Endothelial cell of umbilical vein (primary cell): ENCODE data around the gene HOXA1. TPM values are rescaled to one million over a fixed set of nuclear protein-coding genes. Genes with fewer than 3 reads are reported as not detected.

Source experiments
- BruUV-seq: library from RNA; stranded (reverse); fragments of 400-500 nt; replicated peaks from 2 replicates; lab custom pipeline; 2021; lab: Mats Ljungman, UMichigan
- CTCF ChIA-PET: fragments of 300-600, 350-600 bp; sonication (Branson Sonifier 250); formaldehyde crosslinking; loops from one replicate; lab custom pipeline; 2021; ENCODE audit warnings: antibody characterized with exemption, inconsistent platforms; lab: Charles Lee
- POLR2A ChIA-PET: fragments of 300-600, 350-600 bp; sonication (Branson Sonifier 250); formaldehyde crosslinking; loops from one replicate; lab custom pipeline; 2021; ENCODE audit warnings: antibody characterized with exemption, inconsistent platforms; lab: Charles Lee
- DNase-seq: peaks from one replicate; pipeline ENCODE4 v3.0.0-alpha.2; 2011; ENCODE audit warnings: low read depth, low spot score
- FAIRE-seq: peaks from 2 replicates; lab custom pipeline; 2011; peaks lifted over from hg19 to GRCh38; lab: Jason Lieb, UNC
- H2AFZ ChIP-seq: 2 replicates; pipeline ENCODE4 v1.6.0; 2012; ENCODE audit warnings: low read depth, low read length, control low read depth, inconsistent platforms
- H3K27ac ChIP-seq: 2 replicates; pipeline ENCODE4 v1.5.1; 2011; ENCODE audit warnings: low read depth, mild to moderate bottlenecking, control low read depth, low read length, moderate library complexity; ENCODE audit not compliant: insufficient read depth
- H3K27me3 ChIP-seq, 2 experiments: 2 replicates each; pipeline versions ENCODE4 v1.6.0 to v1.6.1; 2011; ENCODE audit warnings: low read length in 2 of 2, mixed read lengths in 1 of 2; ENCODE audit not compliant: control insufficient read depth in 2 of 2, insufficient read depth in 2 of 2
- H3K36me3 ChIP-seq, 2 experiments: 2 replicates in 1 of 2; 3 replicates in 1 of 2; pipeline ENCODE4 v1.5.1; 2011; ENCODE audit warnings: low read length in 2 of 2, mild to moderate bottlenecking in 1 of 2, moderate library complexity in 1 of 2; ENCODE audit not compliant: control insufficient read depth in 2 of 2, insufficient read depth in 2 of 2; ENCODE audit errors: extremely low read depth in 1 of 2
- H3K4me1 ChIP-seq: 3 replicates; pipeline ENCODE4 v1.5.1; 2011; ENCODE audit warnings: mild to moderate bottlenecking, low read length; ENCODE audit not compliant: control insufficient read depth, insufficient read depth; ENCODE audit errors: extremely low read depth
- H3K4me2 ChIP-seq: 2 replicates; pipeline ENCODE4 v1.6.1; 2011; ENCODE audit warnings: low read length, control low read depth, mixed read lengths; ENCODE audit not compliant: insufficient read depth
- H3K4me3 ChIP-seq, 3 experiments: fragments of 200-600 bp in 1 of 3; sonication (generic), shearing (Covaris generic) in 1 of 3; replicated peaks in 1 of 3; 2 replicates each; pipeline ENCODE4 v1.5.1; 2011 to 2016; ENCODE audit warnings: control low read depth in 3 of 3, low read length in 3 of 3, mild to moderate bottlenecking in 2 of 3, inconsistent platforms in 1 of 3, low read depth in 1 of 3, moderate library complexity in 1 of 3; ENCODE audit not compliant: insufficient read depth in 1 of 3
- H3K79me2 ChIP-seq: 2 replicates; pipeline ENCODE4 v1.6.0; 2012; ENCODE audit warnings: low read length, inconsistent platforms; ENCODE audit not compliant: control insufficient read depth, insufficient read depth
- H3K9ac ChIP-seq: replicated peaks from 2 replicates; pipeline ENCODE3; 2011; ENCODE audit warnings: low read length, control low read depth; ENCODE audit not compliant: insufficient read depth; ENCODE audit errors: extremely low read depth
- H3K9me1 ChIP-seq: replicated peaks from 3 replicates; pipeline ENCODE4 v1.6.0; 2011; ENCODE audit warnings: mild to moderate bottlenecking, low read length; ENCODE audit not compliant: control insufficient read depth, insufficient read depth; ENCODE audit errors: extremely low read depth
- H3K9me3 ChIP-seq: replicated peaks from 2 replicates; pipeline ENCODE4 v1.5.1; 2012; ENCODE audit warnings: low read length, inconsistent platforms; ENCODE audit not compliant: control insufficient read depth, insufficient read depth
- H4K20me1 ChIP-seq: replicated peaks from 2 replicates; pipeline ENCODE3; 2011; ENCODE audit warnings: mild to moderate bottlenecking, low read length; ENCODE audit not compliant: control insufficient read depth, insufficient read depth; ENCODE audit errors: extremely low read depth
- EZH2 ChIP-seq: IDR thresholded peaks from 2 replicates; pipeline ENCODE4 v1.6.1; 2012; ENCODE audit warnings: borderline replicate concordance, low read depth, mild to moderate bottlenecking, moderate library complexity, low read length, inconsistent platforms; ENCODE audit not compliant: severe bottlenecking
- FOS ChIP-seq: IDR thresholded peaks from 2 replicates; pipeline ENCODE4 v1.6.1; 2011; ENCODE audit warnings: mild to moderate bottlenecking, low read length, moderate library complexity, borderline replicate concordance; ENCODE audit not compliant: insufficient read depth
- GATA2 ChIP-seq: IDR thresholded peaks from 2 replicates; pipeline ENCODE4 v1.7.0; 2011; ENCODE audit warnings: low read depth, mild to moderate bottlenecking, moderate library complexity, mixed read lengths, low read length; ENCODE audit not compliant: insufficient read length, insufficient read depth
- JUN ChIP-seq: IDR thresholded peaks from 2 replicates; pipeline ENCODE4 v1.6.1; 2011; ENCODE audit warnings: borderline replicate concordance, low read depth; ENCODE audit not compliant: insufficient read length, insufficient read depth
- MAX ChIP-seq: IDR thresholded peaks from 2 replicates; pipeline ENCODE4 v1.6.1; 2011; ENCODE audit not compliant: insufficient read depth, insufficient read length
- MYC ChIP-seq: IDR thresholded peaks from one replicate; pipeline ENCODE4 v1.6.1; 2011; ENCODE audit warnings: mild to moderate bottlenecking, low read depth, low read length
- POLR2A ChIP-seq: IDR thresholded peaks from 2 replicates; pipeline ENCODE4 v1.6.1; 2012; ENCODE audit warnings: low read depth, mild to moderate bottlenecking, control low read depth, low read length
- POLR2AphosphoS5 ChIP-seq: IDR thresholded peaks from 2 replicates; pipeline ENCODE4 v1.6.1; 2012; ENCODE audit warnings: low read depth, mild to moderate bottlenecking, control low read depth, low read length, moderate library complexity; ENCODE audit not compliant: insufficient read depth
- dilution Hi-C: fragments of 300-500 bp; cut with MboI; formaldehyde crosslinking; loops from one replicate; pipeline ENCODE4 v1.15.0; 2019; ENCODE audit warnings: low sequenced_read_pairs; ENCODE audit not compliant: extremely low pct_ligation_motif_present
- intact Hi-C: fragments of 100-400 bp; cut with micrococcal nuclease; formaldehyde crosslinking; loops from one replicate; pipeline ENCODE4 v1.10.0; 2022
- polyA plus RNA-seq, 4 experiments: library from polyadenylated mRNA; depleted of rRNA in 3 of 4; stranded (reverse) in 3 of 4; unstranded in 1 of 4; fragments of >200 nt; gene quantifications; 2 replicates each; pipeline versions ENCODE4 v1.2.1 to v1.2.3, GENCODE V29; 2011 to 2012; ENCODE audit warnings: missing spikeins in 1 of 4
- total RNA-seq: library from RNA; stranded (reverse); gene quantifications from 2 replicates; pipeline ENCODE4 v1.2.3, GENCODE V29; 2021
- TF ChIP-seq, protein P1 (sequence below), 2 donors: IDR thresholded peaks; 1 replicate in 1 of 2; 2 replicates in 1 of 2; pipeline ENCODE4 v1.5.1; 2011; ENCODE audit warnings: low read length in 2 of 2, mild to moderate bottlenecking in 2 of 2, moderate library complexity in 2 of 2, control low read depth in 1 of 2, inconsistent platforms in 1 of 2, low read depth in 1 of 2; ENCODE audit not compliant: insufficient read depth in 1 of 2; ENCODE audit errors: extremely low read depth in 1 of 2

HOXA1 gene
- total and polyA plus RNA-seq, 2 donors (not counting 3 experiments of a cell fraction or from before 2014, with no cell fraction given) = 1.2 to 2.4 TPM

GRCh38 chr7:27064661-27065060 lies 31.1 kb downstream of the HOXA1 start:
- CTCF ChIA-PET = interaction anchor here (0.9 kb wide), 1 partner anchor 214 kb away, joined by 3 read pairs; no protein-coding TSS in a partner anchor
- H3K9ac ChIP-seq = no peak overlapping the region
- H3K9me3 ChIP-seq = no peaks in the 10 kb centered on the region
- no peak overlapping the region for H3K4me2 ChIP-seq
- H4K20me1 ChIP-seq = no peaks in the 10 kb centered on the region
- no TSS peak for BruUV-seq
- no peak overlapping the region for H3K27ac ChIP-seq
- no peaks in the 10 kb centered on the region for H3K79me2 ChIP-seq
- DNase-seq (no peak), FAIRE-seq (no peak)
- dilution Hi-C loops (no loop called here), intact Hi-C loops (no loop called here)
- H3K4me1 ChIP-seq = peaks cover 5% of the 10 kb centered on the region
- no peak overlapping the region for H2AFZ ChIP-seq
- POLR2A ChIA-PET = no interaction called here
- H3K4me3 ChIP-seq = no peak overlapping the region
- no peaks in the 10 kb centered on the region for H3K36me3 ChIP-seq
- TF ChIP-seq GATA2 (no peak), FOS (no peak), EZH2 (no peak), MYC (no peak), MAX (no peak), POLR2A (no peak), JUN (no peak), POLR2AphosphoS5 (no peak)
- TF ChIP-seq, protein P1, sequence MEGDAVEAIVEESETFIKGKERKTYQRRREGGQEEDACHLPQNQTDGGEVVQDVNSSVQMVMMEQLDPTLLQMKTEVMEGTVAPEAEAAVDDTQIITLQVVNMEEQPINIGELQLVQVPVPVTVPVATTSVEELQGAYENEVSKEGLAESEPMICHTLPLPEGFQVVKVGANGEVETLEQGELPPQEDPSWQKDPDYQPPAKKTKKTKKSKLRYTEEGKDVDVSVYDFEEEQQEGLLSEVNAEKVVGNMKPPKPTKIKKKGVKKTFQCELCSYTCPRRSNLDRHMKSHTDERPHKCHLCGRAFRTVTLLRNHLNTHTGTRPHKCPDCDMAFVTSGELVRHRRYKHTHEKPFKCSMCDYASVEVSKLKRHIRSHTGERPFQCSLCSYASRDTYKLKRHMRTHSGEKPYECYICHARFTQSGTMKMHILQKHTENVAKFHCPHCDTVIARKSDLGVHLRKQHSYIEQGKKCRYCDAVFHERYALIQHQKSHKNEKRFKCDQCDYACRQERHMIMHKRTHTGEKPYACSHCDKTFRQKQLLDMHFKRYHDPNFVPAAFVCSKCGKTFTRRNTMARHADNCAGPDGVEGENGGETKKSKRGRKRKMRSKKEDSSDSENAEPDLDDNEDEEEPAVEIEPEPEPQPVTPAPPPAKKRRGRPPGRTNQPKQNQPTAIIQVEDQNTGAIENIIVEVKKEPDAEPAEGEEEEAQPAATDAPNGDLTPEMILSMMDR (IDR thresholded peaks at IDR 0.05; ENCODE audit: extremely low read depth in 1 of 2, insufficient read depth in 1 of 2, low read depth in 1 of 2, low read length in 2 of 2) = no peak
- no peaks in the 10 kb centered on the region for H3K27me3 ChIP-seq
- no peaks in the 10 kb centered on the region for H3K9me1 ChIP-seq
